ENCODE data around the gene TTC3.

- TF ChIP-seq POLR2AphosphoS5 (IDR thresholded peaks at IDR 0.05; ENCODE audit: borderline replicate concordance, low read depth, low read length) (no peak), EZH2 (IDR thresholded peaks at IDR 0.05) (no peak), FOXP2 (optimal IDR thresholded peaks at IDR 0.05; ENCODE audit: control extremely low read depth, extremely low read length, insufficient read depth) (no peak)
Observed at GRCh38 chr21:37146320-37147235, 73.5 kb downstream of the TTC3 start.
